Stimulated activated CD8-positive, alpha-beta memory T cell treated with anti-CD3 and anti-CD28 coated beads, Interleukin-7, amount 100 ng/mL, for 48 hours (primary cell): ENCODE results near the gene DUSP16.

Experiments
- DNase-seq, 2 donors: peaks; one replicate each; pipeline ENCODE4 v3.0.0-alpha.2; 2020; ENCODE audit warnings: low read depth in 1 of 2; ENCODE audit errors: extremely low read depth in 1 of 2

The DUSP16 gene

GRCh38 chr12:12550277-12550676 lies 12.4 kb downstream of the DUSP16 start:
- DNase-seq = no peak

GRCh38 chr12:12549426-12549825 lies 13.2 kb downstream of the DUSP16 start:
- DNase-seq = no peak

- DNase-seq = no peak
Observed at GRCh38 chr12:12548713-12549112, 13.9 kb downstream of the DUSP16 start.

GRCh38 chr12:12546314-12546772 lies 16.3 kb downstream of the DUSP16 start:
- no peak for DNase-seq

GRCh38 chr12:12543959-12544358 lies 18.7 kb downstream of the DUSP16 start:
- DNase-seq = no peak

- DNase-seq = no peak
Observed at GRCh38 chr12:12542964-12543363, 19.7 kb downstream of the DUSP16 start.

GRCh38 chr12:12542286-12542685 lies 20.4 kb downstream of the DUSP16 start:
- DNase-seq = no peak

- DNase-seq = no peak
Observed at GRCh38 chr12:12541782-12542181, 20.9 kb downstream of the DUSP16 start.

- DNase-seq = no peak
Observed at GRCh38 chr12:12540261-12541013, 22.2 kb downstream of the DUSP16 start.

- no peak for DNase-seq
Observed at GRCh38 chr12:12539028-12539810, 23.4 kb downstream of the DUSP16 start.

- no peak for DNase-seq
Observed at GRCh38 chr12:12538535-12538934, 24.1 kb downstream of the DUSP16 start.

GRCh38 chr12:12537421-12537820 lies 25.2 kb downstream of the DUSP16 start:
- no peak for DNase-seq

- DNase-seq = no peak
Observed at GRCh38 chr12:12534975-12535374, 27.7 kb downstream of the DUSP16 start.

GRCh38 chr12:12534166-12534866 lies 28.3 kb downstream of the DUSP16 start:
- DNase-seq = no peak

GRCh38 chr12:12533238-12533829 lies 29.3 kb downstream of the DUSP16 start:
- no peak for DNase-seq

- DNase-seq = no peak
Observed at GRCh38 chr12:12531194-12531593, 31.5 kb downstream of the DUSP16 start.

GRCh38 chr12:12529783-12530421 lies 32.8 kb downstream of the DUSP16 start:
- DNase-seq = no peak

- DNase-seq = no peak
Observed at GRCh38 chr12:12528361-12529270, 34.0 kb downstream of the DUSP16 start.

- no peak for DNase-seq
Observed at GRCh38 chr12:12527820-12528296, 34.8 kb downstream of the DUSP16 start.
